A673 (cell line): ENCODE results near the gene BRD2. TPM values are rescaled to one million over a fixed set of nuclear protein-coding genes. Genes with fewer than 3 reads are reported as not detected.

Experiments used
- BruUV-seq: library from RNA; stranded (reverse); fragments of 400-500 nt; replicated peaks from 2 replicates; lab custom pipeline; 2021; lab: Mats Ljungman, UMichigan
- CTCF ChIA-PET: fragments of 300-600 bp; sonication (Branson Sonifier 250); formaldehyde crosslinking; loops from one replicate; lab custom pipeline; 2022; ENCODE audit warnings: antibody characterized with exemption; lab: Charles Lee
- POLR2A ChIA-PET: fragments of 300-600 bp; sonication (Branson Sonifier 250); formaldehyde crosslinking; loops from one replicate; lab custom pipeline; 2022; ENCODE audit warnings: antibody characterized with exemption; ENCODE audit not compliant: low non-redundant PET; lab: Charles Lee
- DNase-seq: peaks from one replicate; pipeline ENCODE4 v3.0.0-alpha.2; 2015; ENCODE audit warnings: low spot score
- H3K27ac ChIP-seq: fragments of 200-600 bp; sonication (generic); 2 replicates; pipeline ENCODE4 v1.5.1; 2016; ENCODE audit warnings: mixed run types, low read depth, mild to moderate bottlenecking, mixed read lengths, antibody characterized with exemption, low read length; ENCODE audit not compliant: poor library complexity, severe bottlenecking
- H3K27me3 ChIP-seq: fragments of 200-600 bp; sonication (generic); replicated peaks from 2 replicates; pipeline ENCODE4 v1.6.1; 2017; ENCODE audit warnings: mixed run types, low read depth, mild to moderate bottlenecking, mixed read lengths, antibody characterized with exemption, low read length; ENCODE audit not compliant: insufficient read depth, poor library complexity
- H3K36me3 ChIP-seq: fragments of 200-600 bp; sonication (generic); 2 replicates; pipeline ENCODE4 v1.6.1; 2016; ENCODE audit warnings: mixed run types, mild to moderate bottlenecking, mixed read lengths, antibody characterized with exemption, low read length; ENCODE audit not compliant: insufficient read depth, poor library complexity, severe bottlenecking
- H3K4me1 ChIP-seq: fragments of 200-600 bp; sonication (generic); 2 replicates; pipeline ENCODE4 v1.6.1; 2017; ENCODE audit warnings: mixed run types, mild to moderate bottlenecking, mixed read lengths, antibody characterized with exemption, low read length; ENCODE audit not compliant: insufficient read depth, poor library complexity, severe bottlenecking
- H3K4me3 ChIP-seq: fragments of 200-600 bp; sonication (generic); 2 replicates; pipeline ENCODE4 v1.5.1; 2016; ENCODE audit warnings: low read depth, mixed run types, mild to moderate bottlenecking, mixed read lengths, low read length; ENCODE audit not compliant: poor library complexity, severe bottlenecking
- H3K9me3 ChIP-seq: fragments of 200-600 bp; sonication (generic); 2 replicates; pipeline ENCODE4 v1.6.1; 2016; ENCODE audit warnings: mixed run types, low read depth, mild to moderate bottlenecking, mixed read lengths, antibody characterized with exemption, low read length; ENCODE audit not compliant: poor library complexity, severe bottlenecking
- CTCF ChIP-seq: fragments of 300-800, 200-600 bp; sonication (generic); conservative IDR thresholded peaks from 2 replicates; pipeline ENCODE4 v1.5.1; 2017; ENCODE audit warnings: low read depth, mild to moderate bottlenecking, antibody characterized with exemption, low read length, moderate library complexity, mixed read lengths
- EZH2 ChIP-seq: fragments of 200-600 bp; sonication (generic); IDR thresholded peaks from 2 replicates; pipeline ENCODE4 v1.6.1; 2017; ENCODE audit warnings: borderline replicate concordance, low read depth, mild to moderate bottlenecking, mixed read lengths, antibody characterized with exemption, low read length; ENCODE audit not compliant: poor library complexity, severe bottlenecking
- intact Hi-C: fragments of 100-400 bp; cut with micrococcal nuclease; formaldehyde crosslinking; loops from one replicate; pipeline ENCODE4 v1.10.0; 2022; ENCODE audit not compliant: unreplicated experiment
- total RNA-seq: library from RNA; stranded (reverse); gene quantifications from 2 replicates; pipeline ENCODE4 v1.2.3, GENCODE V29; 2021

Gene BRD2
- total RNA-seq, 1 experiment from 2014 or later = 335 TPM

GRCh38 chr6:32991972-32992371, 23.6 kb downstream of the BRD2 start:
- CTCF ChIA-PET = no interaction called here
- BruUV-seq = no TSS peak

DNA sequence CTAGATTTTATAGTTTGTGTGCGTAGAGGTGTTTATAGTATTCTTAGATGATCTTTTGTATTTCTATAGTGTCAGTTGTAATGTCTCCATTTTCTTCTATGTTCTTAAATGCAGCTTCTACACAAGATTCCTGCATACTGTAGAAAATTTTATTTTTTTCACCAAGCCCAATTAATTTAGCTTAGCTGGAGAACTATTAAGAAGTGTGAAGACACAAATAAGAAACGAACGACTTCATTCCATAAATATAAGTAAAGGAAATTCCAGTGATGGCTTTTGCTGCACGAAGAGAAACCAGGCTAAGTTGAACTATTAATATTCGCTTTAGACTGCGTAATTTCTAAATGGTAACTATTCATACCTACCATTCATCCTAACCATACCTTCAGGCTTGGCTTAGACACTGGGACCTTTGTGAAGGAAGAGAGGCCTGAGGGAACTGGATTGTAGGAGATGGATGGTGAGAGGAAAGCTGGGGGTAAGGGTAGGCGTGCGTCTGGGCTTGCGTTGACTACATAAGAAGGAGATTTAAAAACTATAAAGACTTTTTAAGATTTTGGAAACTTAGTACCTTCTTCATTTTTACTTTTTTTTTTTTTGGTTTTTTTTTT, 25.1 kb downstream of the BRD2 start:
- no peak for DNase-seq
- POLR2A ChIA-PET = interaction anchor here (0.5 kb wide), 1 partner anchor 247 kb away, joined by 13 read pairs; no protein-coding TSS in a partner anchor
- Histone ChIP-seq H3K36me3 (no peaks in the 10 kb centered on the region), H3K27me3 (peaks cover 10% of the 10 kb centered on the region), H3K4me3 (no peak overlapping the region), H3K27ac (no peak overlapping the region), H3K4me1 (no peaks in the 10 kb centered on the region), H3K9me3 (no peaks in the 10 kb centered on the region)
- no TSS peak for BruUV-seq
- intact Hi-C loops = no loop called here
- TF ChIP-seq CTCF = no peak
- no peak for TF ChIP-seq EZH2
- CTCF ChIA-PET = no interaction called here

More at GRCh38 chr6:32991972-32992371, 23.6 kb downstream of the BRD2 start:
- H3K36me3 ChIP-seq = no peaks in the 10 kb centered on the region
- H3K4me1 ChIP-seq = no peaks in the 10 kb centered on the region
- POLR2A ChIA-PET = no interaction called here
- no peaks in the 10 kb centered on the region for H3K9me3 ChIP-seq
- peaks cover 10% of the 10 kb centered on the region for H3K27me3 ChIP-seq
- H3K27ac ChIP-seq = no peak overlapping the region
- no peak for DNase-seq
- intact Hi-C loops = no loop called here
- H3K4me3 ChIP-seq = no peak overlapping the region
- TF ChIP-seq EZH2 = no peak
- no peak for TF ChIP-seq CTCF

- Histone ChIP-seq H3K4me1 (no peaks in the 10 kb centered on the region), H3K27me3 (peaks cover 10% of the 10 kb centered on the region), H3K27ac (no peak overlapping the region), H3K9me3 (no peaks in the 10 kb centered on the region), H3K36me3 (no peaks in the 10 kb centered on the region), H3K4me3 (no peak overlapping the region)
- intact Hi-C loops = no loop called here
- CTCF ChIA-PET = no interaction called here
- no peak for TF ChIP-seq EZH2
- no peak for TF ChIP-seq CTCF
- no peak for DNase-seq
- BruUV-seq = no TSS peak
- POLR2A ChIA-PET = no interaction called here
These were observed 27.1 kb downstream of the BRD2 start for GRCh38 chr6:32995448-32995847.
